Measurements from ENCODE around the gene CD226.
"Not testable (repeated sequence)": the region's sequence is repeated elsewhere in the genome, so short reads cannot be mapped to it uniquely, and the experiment has no call there.

Gene CD226

DNA sequence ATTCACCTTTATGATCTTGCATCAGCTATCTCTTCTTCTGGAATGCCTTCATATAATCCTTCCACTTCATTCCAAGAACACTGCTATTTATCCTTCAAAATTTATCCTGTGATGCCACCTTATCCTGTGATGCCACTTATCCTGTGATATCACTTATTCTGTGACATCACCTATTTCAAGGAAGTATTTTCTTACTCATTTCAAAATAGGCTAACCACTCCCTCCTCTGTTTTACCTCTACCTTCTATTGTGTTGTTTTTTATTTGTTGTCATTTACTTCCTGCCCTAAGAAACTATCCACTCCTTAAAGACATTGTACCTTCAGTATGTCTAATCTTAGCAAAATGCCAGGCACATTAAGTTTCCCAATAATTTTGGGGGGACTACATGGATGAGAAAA, 38.8 kb downstream of the CD226 start:
- DNase-seq (ENCODE audit: low read depth), result peak; percentile 6
- H3K4me3 ChIP-seq (ENCODE audit: low read length), result no peak overlapping the region
- TF ChIP-seq, protein P1, sequence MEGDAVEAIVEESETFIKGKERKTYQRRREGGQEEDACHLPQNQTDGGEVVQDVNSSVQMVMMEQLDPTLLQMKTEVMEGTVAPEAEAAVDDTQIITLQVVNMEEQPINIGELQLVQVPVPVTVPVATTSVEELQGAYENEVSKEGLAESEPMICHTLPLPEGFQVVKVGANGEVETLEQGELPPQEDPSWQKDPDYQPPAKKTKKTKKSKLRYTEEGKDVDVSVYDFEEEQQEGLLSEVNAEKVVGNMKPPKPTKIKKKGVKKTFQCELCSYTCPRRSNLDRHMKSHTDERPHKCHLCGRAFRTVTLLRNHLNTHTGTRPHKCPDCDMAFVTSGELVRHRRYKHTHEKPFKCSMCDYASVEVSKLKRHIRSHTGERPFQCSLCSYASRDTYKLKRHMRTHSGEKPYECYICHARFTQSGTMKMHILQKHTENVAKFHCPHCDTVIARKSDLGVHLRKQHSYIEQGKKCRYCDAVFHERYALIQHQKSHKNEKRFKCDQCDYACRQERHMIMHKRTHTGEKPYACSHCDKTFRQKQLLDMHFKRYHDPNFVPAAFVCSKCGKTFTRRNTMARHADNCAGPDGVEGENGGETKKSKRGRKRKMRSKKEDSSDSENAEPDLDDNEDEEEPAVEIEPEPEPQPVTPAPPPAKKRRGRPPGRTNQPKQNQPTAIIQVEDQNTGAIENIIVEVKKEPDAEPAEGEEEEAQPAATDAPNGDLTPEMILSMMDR (IDR thresholded peaks at IDR 0.05; ENCODE audit: insufficient read depth, low read depth, low read length, missing control alignments), result no peak

DNA sequence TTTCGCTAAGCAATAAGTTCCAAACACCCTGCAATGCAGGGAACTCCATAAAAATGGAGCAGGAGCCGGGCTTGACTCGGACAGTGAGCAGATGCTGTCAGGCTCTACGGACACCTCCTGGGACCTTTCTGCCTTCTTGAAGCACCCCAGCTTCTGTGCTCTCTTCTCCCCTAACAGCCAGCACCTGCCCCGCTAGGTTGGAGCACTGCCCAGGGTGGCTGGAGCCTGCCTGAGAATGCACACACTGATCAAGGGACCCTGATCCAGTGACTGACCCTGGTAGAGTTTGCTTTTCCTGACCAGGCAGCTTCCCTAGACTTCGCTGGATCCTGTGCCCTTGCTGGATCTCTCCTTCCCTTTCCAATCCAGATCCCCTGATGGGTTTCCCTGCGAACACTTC, 40.9 kb downstream of the CD226 start:
- DNase-seq (ENCODE audit: low read depth), result no peak
- H3K4me3 ChIP-seq (ENCODE audit: low read length), result no peak overlapping the region
- TF ChIP-seq, protein P1 (IDR thresholded peaks at IDR 0.05; ENCODE audit: insufficient read depth, low read depth, low read length, missing control alignments), result no peak

DNA sequence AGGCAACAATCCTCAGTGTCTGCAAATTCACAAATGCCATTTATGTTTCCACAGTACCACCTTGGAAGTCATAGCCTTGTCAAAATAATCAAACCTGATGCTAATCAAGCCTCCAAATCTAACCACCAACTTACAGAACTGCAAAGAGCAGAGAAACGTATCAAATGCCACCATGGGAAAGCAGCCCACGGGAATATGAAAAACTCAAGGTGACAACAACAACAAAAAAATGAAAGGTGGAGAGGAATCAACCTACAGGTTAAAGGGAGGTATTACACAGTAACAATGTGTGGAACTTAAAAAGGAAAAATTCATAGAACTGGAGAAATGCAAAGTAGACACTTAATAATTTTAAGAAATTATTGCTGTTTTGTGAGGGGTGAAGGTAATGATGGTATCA, 46.7 kb downstream of the CD226 start:
- no peak overlapping the region for H3K4me3 ChIP-seq (ENCODE audit: low read length)
- DNase-seq (ENCODE audit: low read depth), result no peak
- TF ChIP-seq, protein P1 (IDR thresholded peaks at IDR 0.05; ENCODE audit: insufficient read depth, low read depth, low read length, missing control alignments), result no peak

DNA sequence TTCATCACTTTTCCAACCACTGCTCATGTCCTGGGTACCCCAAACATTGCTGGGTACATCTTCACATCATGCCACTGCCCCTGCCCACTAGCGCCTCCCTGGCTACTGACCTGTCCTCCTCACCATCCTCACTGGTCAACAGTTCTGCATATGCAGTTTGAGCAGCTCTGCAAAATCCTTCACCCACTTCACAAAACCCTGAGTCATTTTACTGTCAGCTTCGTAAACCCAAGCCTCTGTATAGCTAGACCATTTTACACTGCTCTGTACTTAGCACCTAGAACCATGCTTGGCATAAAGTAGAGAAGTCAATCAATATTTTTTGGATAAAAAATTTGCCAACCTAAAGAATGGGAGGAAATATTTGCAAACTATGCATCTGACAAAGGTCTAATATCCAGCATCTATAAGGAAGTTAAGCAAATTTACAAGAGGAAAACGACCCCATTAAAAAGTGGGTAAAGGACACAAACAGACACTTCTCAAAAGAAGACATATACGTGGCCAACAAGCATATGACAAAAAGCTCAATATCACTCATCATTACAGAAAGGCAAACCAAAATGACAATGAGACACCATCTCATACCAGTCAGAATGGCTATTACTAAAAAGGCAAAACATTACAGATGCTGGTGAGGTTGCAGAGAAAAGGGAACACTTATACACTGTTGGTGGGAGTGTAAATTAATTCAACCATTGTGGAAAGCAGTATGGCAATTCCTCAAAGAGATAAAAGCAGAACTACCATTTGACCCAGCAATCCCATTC, 48.3 kb downstream of the CD226 start:
- DNase-seq (ENCODE audit: low read depth); H3K4me3 ChIP-seq (ENCODE audit: low read length): not testable (repeated sequence)

DNA sequence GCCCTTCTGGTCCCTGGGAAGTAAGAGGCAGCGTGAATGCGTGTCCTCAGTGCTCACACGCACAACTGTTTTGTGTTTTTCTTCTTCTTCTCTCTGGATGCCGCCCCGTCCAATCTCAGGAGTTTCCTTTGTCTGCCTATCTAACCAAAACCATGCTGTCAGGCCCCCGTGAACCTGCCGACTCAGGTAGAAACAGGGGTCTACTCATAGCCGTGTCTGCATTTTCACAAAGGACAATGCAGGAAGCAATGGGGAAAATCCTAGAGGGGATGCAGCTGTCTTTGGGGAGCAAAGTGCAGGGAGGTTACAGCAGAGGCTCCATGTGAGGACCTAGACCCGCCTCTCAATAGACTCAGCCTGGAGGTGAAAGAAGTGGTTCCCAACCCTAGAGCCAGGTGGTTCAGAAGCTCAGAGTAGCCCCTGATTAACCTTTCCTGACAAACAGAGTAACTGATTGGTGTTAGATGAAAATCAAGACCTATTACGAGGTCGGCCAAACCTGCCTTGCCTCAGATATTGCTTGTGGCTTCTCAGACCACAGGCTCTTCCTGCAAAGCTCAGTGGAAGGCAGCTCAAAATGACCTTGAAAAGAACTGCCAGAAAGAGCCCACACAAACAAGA, 49.3 kb downstream of the CD226 start:
- TF ChIP-seq, protein P1 (IDR thresholded peaks at IDR 0.05; ENCODE audit: insufficient read depth, low read depth, low read length, missing control alignments), result no peak
- H3K4me3 ChIP-seq (ENCODE audit: low read length), result no peak overlapping the region
- DNase-seq (ENCODE audit: low read depth), result no peak

DNA sequence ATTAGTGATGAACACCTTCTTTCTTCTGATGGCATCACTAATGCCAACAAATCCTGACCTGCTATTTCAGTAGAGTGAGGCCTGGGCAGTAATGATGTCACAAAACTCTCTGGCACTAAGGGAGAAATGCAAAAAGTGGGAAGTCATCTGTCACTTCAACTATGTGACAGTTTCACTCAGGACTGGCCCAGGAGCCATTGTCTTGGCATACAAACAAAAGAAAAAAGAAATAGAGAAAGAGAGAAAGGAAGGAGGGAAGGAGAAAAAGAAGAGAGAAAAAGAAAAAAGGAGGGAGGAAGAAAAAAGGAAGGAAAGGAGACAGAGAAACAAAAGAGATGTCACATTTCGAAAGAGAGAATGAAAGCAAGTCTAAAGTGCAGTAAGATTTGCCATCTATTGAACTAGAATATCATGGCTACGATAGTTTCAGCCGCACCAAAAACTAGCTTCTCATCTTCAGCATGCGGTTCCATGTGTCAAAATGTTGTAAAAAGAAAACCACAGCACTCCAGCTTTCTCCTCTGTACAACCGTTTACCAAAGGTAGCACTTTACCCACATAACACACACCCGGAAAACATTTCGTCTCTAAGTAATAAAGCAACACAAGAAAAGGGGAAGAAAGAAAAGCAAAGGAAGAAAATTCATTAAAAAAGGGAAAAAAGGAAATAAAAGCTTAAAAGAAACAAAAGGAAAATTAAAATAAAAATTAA, 50.1 kb downstream of the CD226 start:
- no peak for DNase-seq (ENCODE audit: low read depth)
- H3K4me3 ChIP-seq (ENCODE audit: low read length), result no peak overlapping the region

More for the DNA sequence above, 50.1 kb downstream of the CD226 start:
- TF ChIP-seq, protein P1 (IDR thresholded peaks at IDR 0.05; ENCODE audit: insufficient read depth, low read depth, low read length, missing control alignments), result no peak

Data from epithelial cell of esophagus (primary cell).